ENCODE results near the gene ZMYND8.
"Not testable (repeated sequence)": the region's sequence is repeated elsewhere in the genome, so short reads cannot be mapped to it uniquely, and the experiment has no call there.

Gene ZMYND8

GRCh38 chr20:47379433-47380150 lies 23.1 kb upstream of the ZMYND8 start:
- no peak for DNase-seq
- Histone ChIP-seq H2AFZ (ENCODE audit: low read length) (no peak overlapping the region), H3K4me2 (ENCODE audit: low read depth, low read length) (no peak overlapping the region), H3K4me1 (ENCODE audit: low read length) (0 out of 2 replicates have a peak, but pooled peaks cover 3% of the 10 kb centered on the region), H3K4me3 (ENCODE audit: low read length) (no peak overlapping the region), H3K36me3 (replicated peaks; ENCODE audit: insufficient read depth, low read length) (no peaks in the 10 kb centered on the region), H3F3A (ENCODE audit: insufficient read depth, low read length) (no peaks in the 10 kb centered on the region), H4K20me1 (ENCODE audit: insufficient read depth, low read length) (no peaks in the 10 kb centered on the region), H3K79me2 (ENCODE audit: low read length) (no peaks in the 10 kb centered on the region), H3K9me3 (replicated peaks; ENCODE audit: insufficient read depth, low read length) (no peaks in the 10 kb centered on the region), H3K9ac (ENCODE audit: low read length) (no peak overlapping the region), H3K27me3 (replicated peaks; ENCODE audit: insufficient read depth, low read length) (no peaks in the 10 kb centered on the region), H3K9me2 (replicated peaks; ENCODE audit: insufficient read depth, low read length) (no peaks in the 10 kb centered on the region), H3K27ac (ENCODE audit: low read length) (no peak overlapping the region)
- no peak for TF ChIP-seq EZH2phosphoT487 (IDR thresholded peaks at IDR 0.05; ENCODE audit: low read length)
- TF ChIP-seq CTCF (IDR thresholded peaks at IDR 0.05; ENCODE audit: low read length): no peak
- no peak for TF ChIP-seq EZH2 (optimal IDR thresholded peaks at IDR 0.05; ENCODE audit: low read depth, low read length)

GRCh38 chr20:47377122-47377722 lies 20.7 kb upstream of the ZMYND8 start:
- no peak overlapping the region for H3K27ac ChIP-seq (ENCODE audit: low read length)
- no peaks in the 10 kb centered on the region for H3K4me1 ChIP-seq (ENCODE audit: low read length)
- H4K20me1 ChIP-seq (ENCODE audit: insufficient read depth, low read length): no peaks in the 10 kb centered on the region
- H3K9me2 ChIP-seq (replicated peaks; ENCODE audit: insufficient read depth, low read length): no peaks in the 10 kb centered on the region
- DNase-seq: no peak
- no peak overlapping the region for H3K9ac ChIP-seq (ENCODE audit: low read length)
- H2AFZ ChIP-seq (ENCODE audit: low read length): no peak overlapping the region
- no peaks in the 10 kb centered on the region for H3K9me3 ChIP-seq (replicated peaks; ENCODE audit: insufficient read depth, low read length)
- H3K79me2 ChIP-seq (ENCODE audit: low read length): no peaks in the 10 kb centered on the region
- TF ChIP-seq CTCF (IDR thresholded peaks at IDR 0.05; ENCODE audit: low read length): no peak
- TF ChIP-seq EZH2 (optimal IDR thresholded peaks at IDR 0.05; ENCODE audit: low read depth, low read length): no peak
- TF ChIP-seq EZH2phosphoT487 (IDR thresholded peaks at IDR 0.05; ENCODE audit: low read length): no peak
- H3K27me3 ChIP-seq (replicated peaks; ENCODE audit: insufficient read depth, low read length): no peaks in the 10 kb centered on the region
- no peak overlapping the region for H3K4me2 ChIP-seq (ENCODE audit: low read depth, low read length)
- H3K36me3 ChIP-seq (replicated peaks; ENCODE audit: insufficient read depth, low read length): no peaks in the 10 kb centered on the region
- no peaks in the 10 kb centered on the region for H3F3A ChIP-seq (ENCODE audit: insufficient read depth, low read length)
- no peak overlapping the region for H3K4me3 ChIP-seq (ENCODE audit: low read length)

GRCh38 chr20:47376096-47376643 lies 19.7 kb upstream of the ZMYND8 start:
- H3K79me2 ChIP-seq (ENCODE audit: low read length); H3K4me1 ChIP-seq (ENCODE audit: low read length); H3F3A ChIP-seq (ENCODE audit: insufficient read depth, low read length); H4K20me1 ChIP-seq (ENCODE audit: insufficient read depth, low read length); H3K9ac ChIP-seq (ENCODE audit: low read length); H3K4me2 ChIP-seq (ENCODE audit: low read depth, low read length); H3K27ac ChIP-seq (ENCODE audit: low read length); DNase-seq; H3K9me3 ChIP-seq (replicated peaks; ENCODE audit: insufficient read depth, low read length); H3K36me3 ChIP-seq (replicated peaks; ENCODE audit: insufficient read depth, low read length); H3K27me3 ChIP-seq (replicated peaks; ENCODE audit: insufficient read depth, low read length); H2AFZ ChIP-seq (ENCODE audit: low read length); H3K9me2 ChIP-seq (replicated peaks; ENCODE audit: insufficient read depth, low read length); H3K4me3 ChIP-seq (ENCODE audit: low read length): not testable (repeated sequence)

- not testable (repeated sequence) for H3K9me2 ChIP-seq (replicated peaks; ENCODE audit: insufficient read depth, low read length); H3K9ac ChIP-seq (ENCODE audit: low read length); DNase-seq; H3K9me3 ChIP-seq (replicated peaks; ENCODE audit: insufficient read depth, low read length); H3K27ac ChIP-seq (ENCODE audit: low read length); H3K4me3 ChIP-seq (ENCODE audit: low read length); H3K4me2 ChIP-seq (ENCODE audit: low read depth, low read length); H3K79me2 ChIP-seq (ENCODE audit: low read length); H3K27me3 ChIP-seq (replicated peaks; ENCODE audit: insufficient read depth, low read length); H2AFZ ChIP-seq (ENCODE audit: low read length); H3F3A ChIP-seq (ENCODE audit: insufficient read depth, low read length); H3K4me1 ChIP-seq (ENCODE audit: low read length); H3K36me3 ChIP-seq (replicated peaks; ENCODE audit: insufficient read depth, low read length); H4K20me1 ChIP-seq (ENCODE audit: insufficient read depth, low read length)
These were observed 17.6 kb upstream of the ZMYND8 start for GRCh38 chr20:47374121-47374520.
